HEK293T (cell line): Measurements from ENCODE around the gene RNF224.

ENCODE experiments used
- ARNT ChIP-seq: fragments of 450-650 bp; IDR thresholded peaks from 2 replicates; pipeline ENCODE4 v1.6.1; 2017; ENCODE audit warnings: mild to moderate bottlenecking
- BHLHE40 ChIP-seq: fragments of 450-650 bp; IDR thresholded peaks from 2 replicates; pipeline ENCODE4 v1.6.1; 2016; ENCODE audit warnings: mild to moderate bottlenecking, moderate library complexity, borderline replicate concordance
- ELF4 ChIP-seq: fragments of 450-650 bp; IDR thresholded peaks from 2 replicates; pipeline ENCODE4 v1.6.1; 2017; ENCODE audit warnings: antibody characterized with exemption
- FOXA1 ChIP-seq: fragments of 450-650 bp; IDR thresholded peaks from 2 replicates; pipeline ENCODE4 v1.6.1; 2016; ENCODE audit warnings: mild to moderate bottlenecking
- FOXM1 ChIP-seq: fragments of 450-650 bp; IDR thresholded peaks from 2 replicates; pipeline ENCODE4 v1.6.1; 2017; ENCODE audit warnings: mild to moderate bottlenecking, borderline replicate concordance
- HDGF ChIP-seq: fragments of 450-650 bp; IDR thresholded peaks from 2 replicates; pipeline ENCODE4 v1.6.1; 2017; ENCODE audit warnings: antibody characterized with exemption, borderline replicate concordance
- L3MBTL2 ChIP-seq: fragments of 450-650 bp; conservative IDR thresholded peaks from 2 replicates; pipeline ENCODE4 v1.6.1; 2016; ENCODE audit warnings: mild to moderate bottlenecking
- NFRKB ChIP-seq: fragments of 450-650 bp; IDR thresholded peaks from 2 replicates; pipeline ENCODE4 v1.6.1; 2016; ENCODE audit warnings: mild to moderate bottlenecking, moderate library complexity
- PKNOX1 ChIP-seq: fragments of 450-650 bp; IDR thresholded peaks from 2 replicates; pipeline ENCODE4 v1.6.1; 2016
- SP1 ChIP-seq: fragments of 450-650 bp; IDR thresholded peaks from 2 replicates; pipeline ENCODE4 v1.6.1; 2017
- SUZ12 ChIP-seq: fragments of 450-650 bp; IDR thresholded peaks from 2 replicates; pipeline ENCODE4 v1.6.1; 2016; ENCODE audit warnings: mild to moderate bottlenecking
- TARDBP ChIP-seq: fragments of 450-650 bp; IDR thresholded peaks from 2 replicates; pipeline ENCODE4 v1.6.1; 2016
- ZNF384 ChIP-seq: fragments of 450-650 bp; IDR thresholded peaks from 2 replicates; pipeline ENCODE4 v1.6.1; 2016

- no peak for TF ChIP-seq BHLHE40
- TF ChIP-seq SUZ12 = no peak
- TF ChIP-seq FOXM1 = no peak
- no peak for TF ChIP-seq ARNT
- no peak for TF ChIP-seq PKNOX1
- TF ChIP-seq TARDBP = no peak
- no peak for TF ChIP-seq ZNF384
- no peak for TF ChIP-seq SP1
- no peak for TF ChIP-seq HDGF
- no peak for TF ChIP-seq ELF4
- no peak for TF ChIP-seq L3MBTL2
- no peak for TF ChIP-seq FOXA1
- no peak for TF ChIP-seq NFRKB
These were observed 10.7 kb downstream of the RNF224 start for GRCh38 chr9:137237759-137238726.
